OCI-LY3 (cell line): Measurements from ENCODE around the gene UQCRC1.

Source experiments
- H2AFZ ChIP-seq: fragments of 200-600, 300-600 bp; shearing (Covaris generic); 2 replicates; pipeline ENCODE4 v1.6.0; 2014; ENCODE audit warnings: antibody characterized with exemption, low read depth, low read length
- H3K27ac ChIP-seq: fragments of 200-600, 300-600 bp; sonication (generic); 2 replicates; pipeline ENCODE4 v1.5.1; 2014; ENCODE audit warnings: mild to moderate bottlenecking, low read length, moderate library complexity, mixed read lengths
- H3K27me3 ChIP-seq: fragments of 200-600, 300-600 bp; sonication (generic); 2 replicates; pipeline ENCODE4 v1.6.1; 2014; ENCODE audit warnings: low read depth, low read length, mixed read lengths
- H3K36me3 ChIP-seq: fragments of 200-600, 300-600 bp; sonication (generic); replicated peaks from 2 replicates; pipeline ENCODE3; 2014; ENCODE audit warnings: low read depth, low read length, mixed read lengths
- H3K4me1 ChIP-seq: fragments of 300-600, 200-600 bp; sonication (generic); 2 replicates; pipeline ENCODE4 v1.6.1; 2014; ENCODE audit warnings: low read length, mixed read lengths
- H3K4me2 ChIP-seq: fragments of 200-600, 300-600 bp; sonication (generic); 2 replicates; pipeline ENCODE4 v1.6.1; 2014; ENCODE audit warnings: low read length, mixed read lengths
- H3K4me3 ChIP-seq: fragments of 300-600, 200-600 bp; sonication (generic); 2 replicates; pipeline ENCODE4 v1.5.1; 2014; ENCODE audit warnings: antibody characterized with exemption, mild to moderate bottlenecking, low read length, moderate library complexity
- H3K79me2 ChIP-seq: fragments of 300-600, 200-600 bp; shearing (Covaris generic); 2 replicates; pipeline ENCODE4 v1.6.1; 2014; ENCODE audit warnings: mild to moderate bottlenecking, low read length, mixed read lengths
- H3K9ac ChIP-seq: fragments of 300-600, 200-600 bp; shearing (Covaris generic); 2 replicates; pipeline ENCODE4 v1.6.0; 2014; ENCODE audit warnings: mild to moderate bottlenecking, low read length, moderate library complexity
- H3K9me3 ChIP-seq: fragments of 200-600, 300-600 bp; shearing (Covaris generic); 2 replicates; pipeline ENCODE4 v1.6.1; 2014; ENCODE audit warnings: low read length, mixed read lengths; ENCODE audit not compliant: insufficient read depth
- H4K20me1 ChIP-seq: fragments of 200-600, 300-600 bp; sonication (generic); 2 replicates; pipeline ENCODE4 v1.6.1; 2016; ENCODE audit warnings: low read length, mixed read lengths; ENCODE audit not compliant: insufficient read depth
- CTCF ChIP-seq: fragments of 200-600, 300-600 bp; sonication (generic); IDR thresholded peaks from 2 replicates; pipeline ENCODE4 v1.5.1; 2014; ENCODE audit warnings: antibody characterized with exemption, low read length, low read depth
- EZH2phosphoT487 ChIP-seq: fragments of 200-600 bp; shearing (Covaris generic); IDR thresholded peaks from 2 replicates; pipeline ENCODE4 v1.6.1; 2018; ENCODE audit warnings: antibody characterized with exemption, mixed run types, low read depth

Gene UQCRC1

DNA sequence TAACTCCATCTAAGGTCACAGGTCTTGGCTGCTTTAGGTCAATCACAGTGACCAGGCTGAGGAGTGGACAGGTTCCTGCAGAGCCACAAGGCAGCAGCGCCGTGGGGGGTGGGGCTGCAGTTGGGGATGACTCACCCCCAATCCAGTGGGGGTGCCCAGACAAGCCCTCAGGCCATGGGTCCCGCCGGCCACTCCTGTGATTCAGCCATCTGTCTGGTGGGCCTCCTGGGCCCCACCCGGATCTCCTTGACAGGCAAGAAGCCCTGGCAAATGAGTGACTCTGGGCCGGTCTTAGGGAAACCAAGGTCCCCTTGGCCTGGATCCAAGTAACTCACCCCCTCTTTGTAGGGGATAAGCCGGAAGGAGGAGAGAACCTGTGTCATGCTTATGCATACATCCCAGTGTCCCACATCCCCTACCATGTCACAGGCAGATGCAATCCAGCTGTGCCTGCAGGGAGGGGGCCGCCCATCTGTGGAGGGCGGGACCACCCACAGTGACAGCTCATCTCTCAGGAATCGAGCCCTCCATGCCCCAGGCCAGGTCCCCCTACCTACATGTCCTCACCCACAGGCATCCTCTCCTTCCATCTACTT is 13.8 kb downstream of the UQCRC1 start:
- Histone ChIP-seq H3K27me3 (no peaks in the 10 kb centered on the region), H4K20me1 (no peaks in the 10 kb centered on the region; the same call in 1 of the 2 replicates), H2AFZ (no peak overlapping the region), H3K79me2 (no peaks in the 10 kb centered on the region), H3K27ac (no peak overlapping the region), H3K4me1 (no peaks in the 10 kb centered on the region), H3K9ac (no peak overlapping the region), H3K9me3 (no peaks in the 10 kb centered on the region), H3K4me3 (no peak overlapping the region), H3K4me2 (no peak overlapping the region), H3K36me3 (peaks cover 17% of the 10 kb centered on the region)
- TF ChIP-seq EZH2phosphoT487 (no peak), CTCF (no peak)

GRCh38 chr3:48595075-48595525 is 14.3 kb downstream of the UQCRC1 start, which contains the start of gene COL7A1:
Gene COL7A1, minus strand, starts transcription at chr3:48595329. Its CDS starts 170 bp downstream, at chr3:48595159.
- Histone ChIP-seq H2AFZ (no peak within 1 kb of the TSS), H3K4me3 (no peak within 1 kb of the TSS), H3K36me3 (peaks cover 16% of the 10 kb centered on the region), H3K4me2 (no peak within 1 kb of the TSS), H4K20me1 (no peaks in the 10 kb centered on the region; the same call in 1 of the 2 replicates), H3K79me2 (no peaks in the 10 kb centered on the region), H3K27me3 (no peaks in the 10 kb centered on the region), H3K27ac (no peak within 1 kb of the TSS), H3K9ac (no peak within 1 kb of the TSS), H3K4me1 (no peaks in the 10 kb centered on the region), H3K9me3 (no peaks in the 10 kb centered on the region)
- no peak for TF ChIP-seq CTCF
- no peak for TF ChIP-seq EZH2phosphoT487

DNA sequence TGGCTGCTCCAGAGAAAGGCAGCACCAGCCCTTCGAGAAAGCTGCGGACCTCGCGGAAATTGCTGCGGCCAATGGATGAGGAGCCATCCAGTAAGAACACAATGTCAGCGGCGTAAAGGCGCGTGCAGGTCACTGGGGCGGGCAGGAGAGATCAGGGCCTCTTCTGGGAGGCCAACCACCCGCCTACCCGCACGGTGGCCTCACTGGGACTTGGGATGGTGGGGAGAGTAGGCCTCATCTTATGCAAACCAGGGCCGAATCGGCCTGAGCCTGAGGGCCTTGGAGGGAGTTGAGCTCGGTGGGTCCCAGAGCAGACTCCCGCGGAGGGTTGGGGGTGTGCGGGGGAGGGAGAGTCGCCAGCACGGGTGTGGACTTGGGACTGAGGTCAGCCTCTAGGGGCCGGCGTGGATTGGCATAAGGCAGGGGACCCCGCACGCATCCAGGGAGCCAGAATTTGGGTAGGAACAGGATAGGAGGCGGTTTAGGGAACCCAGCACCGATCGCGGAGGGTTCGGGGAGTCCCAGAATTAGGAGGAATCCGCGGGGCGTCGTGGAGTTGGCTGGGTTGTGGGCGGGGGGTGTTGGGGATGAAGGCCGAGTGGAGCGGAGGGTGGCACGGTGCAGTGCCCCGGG is 14.9 kb downstream of the UQCRC1 start:
- Histone ChIP-seq H3K27me3 (no peaks in the 10 kb centered on the region), H3K4me3 (no peak overlapping the region), H3K4me2 (no peak overlapping the region), H4K20me1 (no peaks in the 10 kb centered on the region; the same call in 1 of the 2 replicates), H3K27ac (no peak overlapping the region), H3K36me3 (peaks cover 15% of the 10 kb centered on the region), H2AFZ (no peak overlapping the region), H3K4me1 (no peaks in the 10 kb centered on the region), H3K9ac (no peak overlapping the region), H3K79me2 (no peaks in the 10 kb centered on the region), H3K9me3 (no peaks in the 10 kb centered on the region)
- TF ChIP-seq CTCF (no peak), EZH2phosphoT487 (no peak)

GRCh38 chr3:48593337-48593736 is 16.1 kb downstream of the UQCRC1 start:
- Histone ChIP-seq H3K36me3 (peaks cover 3% of the 10 kb centered on the region), H3K9ac (no peak overlapping the region), H3K27me3 (no peaks in the 10 kb centered on the region), H3K27ac (no peak overlapping the region), H3K4me1 (no peaks in the 10 kb centered on the region), H3K4me3 (no peak overlapping the region), H4K20me1 (no peaks in the 10 kb centered on the region), H3K79me2 (no peaks in the 10 kb centered on the region), H3K9me3 (no peaks in the 10 kb centered on the region), H2AFZ (no peak overlapping the region), H3K4me2 (no peak overlapping the region)
- TF ChIP-seq CTCF (no peak), EZH2phosphoT487 (no peak)
